ENCODE results near the gene PDE11A.

The PDE11A gene

GRCh38 chr2:177711483-177712265, 360.9 kb downstream of the PDE11A start:
- TF ChIP-seq EZH2 (IDR thresholded peaks at IDR 0.05; ENCODE audit: borderline replicate concordance, low read depth, low read length, severe bottlenecking), result no peak
- TF ChIP-seq CTCF (IDR thresholded peaks at IDR 0.05; ENCODE audit: borderline replicate concordance, extremely low read depth, low read length, poor library complexity, severe bottlenecking), result no peak
- no peak overlapping the region for H3K9ac ChIP-seq (ENCODE audit: low read depth, low read length)
- no peak overlapping the region for H3K27ac ChIP-seq (ENCODE audit: low read length)
- H4K20me1 ChIP-seq (ENCODE audit: insufficient read depth, low read length), result no peaks in the 10 kb centered on the region
- no peak overlapping the region for H3K4me2 ChIP-seq (ENCODE audit: insufficient read depth, low read length)
- no peaks in the 10 kb centered on the region for H3K36me3 ChIP-seq (ENCODE audit: insufficient read depth, low read length)
- H3K9me3 ChIP-seq (ENCODE audit: insufficient read depth, low read length, severe bottlenecking), result no peaks in the 10 kb centered on the region
- ATAC-seq (ENCODE audit: insufficient read depth, low read depth) (no peak), DNase-seq (no peak)
- no peak overlapping the region for H3K4me3 ChIP-seq (ENCODE audit: low read depth in 1 of 2, low read length in 2 of 2)
- H2AFZ ChIP-seq (ENCODE audit: low read depth, low read length), result no peak overlapping the region
- H3K4me1 ChIP-seq (ENCODE audit: insufficient read depth, low read length), result no peaks in the 10 kb centered on the region
- H3K79me2 ChIP-seq (ENCODE audit: insufficient read depth, low read length), result no peaks in the 10 kb centered on the region
- H3K27me3 ChIP-seq (ENCODE audit: insufficient read depth, low read length, poor library complexity), result no peaks in the 10 kb centered on the region

GRCh38 chr2:177710889-177711288, 361.7 kb downstream of the PDE11A start:
- Histone ChIP-seq H3K9me3 (ENCODE audit: insufficient read depth, low read length, severe bottlenecking) (no peaks in the 10 kb centered on the region), H3K36me3 (ENCODE audit: insufficient read depth, low read length) (no peaks in the 10 kb centered on the region), H3K79me2 (ENCODE audit: insufficient read depth, low read length) (no peaks in the 10 kb centered on the region), H3K4me2 (ENCODE audit: insufficient read depth, low read length) (no peak overlapping the region), H3K27ac (ENCODE audit: low read length) (no peak overlapping the region), H3K4me1 (ENCODE audit: insufficient read depth, low read length) (no peaks in the 10 kb centered on the region), H4K20me1 (ENCODE audit: insufficient read depth, low read length) (no peaks in the 10 kb centered on the region), H3K9ac (ENCODE audit: low read depth, low read length) (no peak overlapping the region), H3K27me3 (ENCODE audit: insufficient read depth, low read length, poor library complexity) (no peaks in the 10 kb centered on the region), H3K4me3 (ENCODE audit: low read depth in 1 of 2, low read length in 2 of 2) (no peak overlapping the region), H2AFZ (ENCODE audit: low read depth, low read length) (no peak overlapping the region)
- ATAC-seq (ENCODE audit: insufficient read depth, low read depth), result no peak
- TF ChIP-seq CTCF (IDR thresholded peaks at IDR 0.05; ENCODE audit: borderline replicate concordance, extremely low read depth, low read length, poor library complexity, severe bottlenecking) (no peak), EZH2 (IDR thresholded peaks at IDR 0.05; ENCODE audit: borderline replicate concordance, low read depth, low read length, severe bottlenecking) (no peak)
- no peak for DNase-seq

- H2AFZ ChIP-seq (ENCODE audit: low read depth, low read length), result no peak overlapping the region
- H3K9ac ChIP-seq (ENCODE audit: low read depth, low read length), result no peak overlapping the region
- no peak overlapping the region for H3K4me3 ChIP-seq (ENCODE audit: low read depth in 1 of 2, low read length in 2 of 2)
- no peaks in the 10 kb centered on the region for H3K9me3 ChIP-seq (ENCODE audit: insufficient read depth, low read length, severe bottlenecking)
- no peak for TF ChIP-seq CTCF (IDR thresholded peaks at IDR 0.05; ENCODE audit: borderline replicate concordance, extremely low read depth, low read length, poor library complexity, severe bottlenecking)
- TF ChIP-seq EZH2 (IDR thresholded peaks at IDR 0.05; ENCODE audit: borderline replicate concordance, low read depth, low read length, severe bottlenecking), result no peak
- H3K27me3 ChIP-seq (ENCODE audit: insufficient read depth, low read length, poor library complexity), result no peaks in the 10 kb centered on the region
- no peak overlapping the region for H3K4me2 ChIP-seq (ENCODE audit: insufficient read depth, low read length)
- H3K36me3 ChIP-seq (ENCODE audit: insufficient read depth, low read length), result no peaks in the 10 kb centered on the region
- H4K20me1 ChIP-seq (ENCODE audit: insufficient read depth, low read length), result no peaks in the 10 kb centered on the region
- no peaks in the 10 kb centered on the region for H3K79me2 ChIP-seq (ENCODE audit: insufficient read depth, low read length)
- no peaks in the 10 kb centered on the region for H3K4me1 ChIP-seq (ENCODE audit: insufficient read depth, low read length)
- DNase-seq (no peak), ATAC-seq (ENCODE audit: insufficient read depth, low read depth) (no peak)
- no peak overlapping the region for H3K27ac ChIP-seq (ENCODE audit: low read length)
These were observed 362.6 kb downstream of the PDE11A start for GRCh38 chr2:177709986-177710401.

Data from DND-41 (cell line).